H9 (cell line): ENCODE measurements around the gene RIMS1. TPM values are rescaled to one million over a fixed set of nuclear protein-coding genes. Genes with fewer than 3 reads are reported as not detected.

Experiments
- DNase-seq: peaks from one replicate; pipeline ENCODE4 v3.0.0-alpha.2; 2017
- H2AFZ ChIP-seq: one replicate; pipeline ENCODE4 v1.6.1; 2013; ENCODE audit warnings: mild to moderate bottlenecking, low read length, control low read depth, moderate library complexity
- H2AK5ac ChIP-seq: 2 replicates; pipeline ENCODE4 v1.6.1; 2013; ENCODE audit warnings: low read length, control low read depth, mixed read lengths; ENCODE audit not compliant: insufficient read length
- H2BK120ac ChIP-seq: one replicate; pipeline ENCODE4 v1.6.1; 2013; ENCODE audit warnings: low read depth, mild to moderate bottlenecking, low read length, control low read depth, inconsistent platforms; ENCODE audit not compliant: poor library complexity, severe bottlenecking
- H2BK12ac ChIP-seq: 2 replicates; pipeline ENCODE4 v1.6.1; 2013; ENCODE audit warnings: low read length, control low read depth, mixed read lengths, low read depth; ENCODE audit not compliant: insufficient read length
- H2BK15ac ChIP-seq: 2 replicates; pipeline ENCODE4 v1.6.1; 2013; ENCODE audit warnings: low read depth, low read length, control low read depth
- H2BK20ac ChIP-seq: one replicate; pipeline ENCODE4 v1.6.1; 2013; ENCODE audit warnings: low read depth, mild to moderate bottlenecking, low read length, control low read depth, inconsistent platforms; ENCODE audit not compliant: poor library complexity, severe bottlenecking
- H2BK5ac ChIP-seq: 2 replicates; pipeline ENCODE4 v1.6.1; 2013; ENCODE audit warnings: low read length, control low read depth, mixed read lengths; ENCODE audit not compliant: insufficient read length
- H3K14ac ChIP-seq: 2 replicates; pipeline ENCODE4 v1.6.1; 2013; ENCODE audit warnings: low read length, control low read depth; ENCODE audit not compliant: insufficient read depth
- H3K18ac ChIP-seq: 2 replicates; pipeline ENCODE4 v1.6.1; 2013; ENCODE audit warnings: low read depth, mild to moderate bottlenecking, mixed read lengths, low read length, control low read depth; ENCODE audit not compliant: insufficient read length
- H3K23ac ChIP-seq: 2 replicates; pipeline ENCODE4 v1.6.1; 2013; ENCODE audit warnings: low read length, control low read depth, mixed read lengths, low read depth; ENCODE audit not compliant: insufficient read length
- H3K23me2 ChIP-seq: 2 replicates; pipeline ENCODE4 v1.6.1; 2013; ENCODE audit warnings: low read depth, mild to moderate bottlenecking, mixed read lengths, low read length, control low read depth; ENCODE audit not compliant: insufficient read length, poor library complexity, severe bottlenecking
- H3K27ac ChIP-seq: 2 replicates; pipeline ENCODE4 v1.5.1; 2013; ENCODE audit warnings: low read length, control low read depth, mixed read lengths, low read depth; ENCODE audit not compliant: insufficient read length
- H3K27me3 ChIP-seq: 2 replicates; pipeline ENCODE4 v1.6.1; 2013; ENCODE audit warnings: low read length, control low read depth, inconsistent platforms; ENCODE audit not compliant: insufficient read depth
- H3K4ac ChIP-seq: 2 replicates; pipeline ENCODE4 v1.6.1; 2013; ENCODE audit warnings: low read depth, mild to moderate bottlenecking, control low read depth, inconsistent platforms, low read length, moderate library complexity
- H3K4me1 ChIP-seq: 2 replicates; pipeline ENCODE4 v1.6.1; 2013; ENCODE audit warnings: low read length, control low read depth, inconsistent platforms; ENCODE audit not compliant: insufficient read depth
- H3K4me2 ChIP-seq: 2 replicates; pipeline ENCODE4 v1.6.1; 2013; ENCODE audit warnings: low read length, control low read depth, mixed read lengths; ENCODE audit not compliant: insufficient read length, insufficient read depth
- H3K56ac ChIP-seq: 2 replicates; pipeline ENCODE4 v1.6.1; 2013; ENCODE audit warnings: low read depth, mild to moderate bottlenecking, mixed read lengths, low read length, control low read depth; ENCODE audit not compliant: insufficient read length
- H3K79me1 ChIP-seq: 2 replicates; pipeline ENCODE4 v1.6.1; 2013; ENCODE audit warnings: low read depth, mild to moderate bottlenecking, moderate library complexity, low read length, control low read depth, inconsistent platforms; ENCODE audit not compliant: insufficient read depth, poor library complexity, severe bottlenecking
- H3K79me2 ChIP-seq: 2 replicates; pipeline ENCODE4 v1.6.1; 2013; ENCODE audit warnings: low read length, control low read depth, inconsistent platforms; ENCODE audit not compliant: insufficient read depth
- H3K9ac ChIP-seq: 2 replicates; pipeline ENCODE4 v1.6.1; 2013; ENCODE audit warnings: low read length, control low read depth, mixed read lengths; ENCODE audit not compliant: insufficient read length; ENCODE audit errors: extremely low read depth
- H3K9me3 ChIP-seq: one replicate; pipeline ENCODE4 v1.6.1; 2013; ENCODE audit warnings: low read depth, low read length, inconsistent platforms; ENCODE audit not compliant: control insufficient read depth
- H3T11ph ChIP-seq: one replicate; pipeline ENCODE4 v1.6.1; 2013; ENCODE audit warnings: mild to moderate bottlenecking, low read length, control low read depth, inconsistent platforms
- H4K20me1 ChIP-seq: one replicate; pipeline ENCODE4 v1.6.1; 2013; ENCODE audit not compliant: control insufficient read depth, insufficient read length, insufficient read depth
- H4K5ac ChIP-seq: 2 replicates; pipeline ENCODE4 v1.6.1; 2013; ENCODE audit warnings: low read depth, mild to moderate bottlenecking, mixed read lengths, low read length, control low read depth; ENCODE audit not compliant: insufficient read length
- H4K8ac ChIP-seq: replicated peaks from 2 replicates; pipeline ENCODE4 v1.6.1; 2013; ENCODE audit warnings: low read length, control low read depth, mixed read lengths, low read depth; ENCODE audit not compliant: insufficient read length
- H4K91ac ChIP-seq: 2 replicates; pipeline ENCODE4 v1.6.1; 2013; ENCODE audit warnings: low read depth, mild to moderate bottlenecking, moderate library complexity, mixed read lengths, low read length, control low read depth; ENCODE audit not compliant: insufficient read length
- H3K27ac Mint-ChIP-seq, 3 experiments: 2 replicates in 2 of 3; 3 replicates in 1 of 3; pipeline ENCODE4 v1.8.0; 2020 to 2021; ENCODE audit warnings: mixed read lengths in 3 of 3, mild to moderate bottlenecking in 1 of 3, moderate library complexity in 1 of 3
- H3K27me3 Mint-ChIP-seq: 2 replicates; pipeline ENCODE4 v1.8.0; 2021; ENCODE audit warnings: low read depth, mild to moderate bottlenecking, moderate library complexity, mixed read lengths
- H3K36me3 Mint-ChIP-seq, 3 experiments: 2 replicates in 2 of 3; 3 replicates in 1 of 3; pipeline ENCODE4 v1.8.0; 2020 to 2021; ENCODE audit warnings: low read depth in 3 of 3, mixed read lengths in 3 of 3; ENCODE audit not compliant: insufficient read depth in 1 of 3
- H3K4me1 Mint-ChIP-seq, 2 experiments: 2 replicates each; pipeline ENCODE4 v1.8.0; 2020; ENCODE audit warnings: mixed read lengths in 2 of 2
- H3K4me3 Mint-ChIP-seq, 2 experiments: 2 replicates in 1 of 2; 3 replicates in 1 of 2; pipeline ENCODE4 v1.8.0; 2020 to 2021; ENCODE audit warnings: mild to moderate bottlenecking in 2 of 2, mixed read lengths in 2 of 2, moderate library complexity in 1 of 2
- H3K9me3 Mint-ChIP-seq, 2 experiments: 2 replicates in 1 of 2; 3 replicates in 1 of 2; pipeline ENCODE4 v1.8.0; 2020; ENCODE audit warnings: mild to moderate bottlenecking in 2 of 2, mixed read lengths in 2 of 2, moderate library complexity in 1 of 2
- WGBS: extraction: QIAGEN DNeasy Blood & Tissue Kit; methylation state at CpG from one replicate; pipeline ENCODE4 v1.1.7; 2013; ENCODE audit warnings: missing lambda C conversion rate, low lambda C conversion rate, mixed read lengths; ENCODE audit not compliant: insufficient read length; ENCODE audit errors: extremely low coverage; 5-methylcytosine and 5-hydroxymethylcytosine counted together
- total RNA-seq: library from RNA; stranded (reverse); gene quantifications from 2 replicates; pipeline ENCODE4 v1.2.1, GENCODE V29; 2021
- TF ChIP-seq, protein P1 (sequence below): fragments of 200-600 bp; sonication (generic); conservative IDR thresholded peaks from 3 replicates; pipeline ENCODE4 v1.8.0; 2021; ENCODE audit warnings: antibody characterized with exemption, mild to moderate bottlenecking

The RIMS1 gene
- total RNA-seq, 1 experiment from 2014 or later, result 0.83 TPM

GRCh38 chr6:71887006-71887743, 825 bp downstream of the RIMS1 start:
- Mint-ChIP-seq H3K9me3 (no peaks in the 10 kb centered on the region; a peak in 1 of 5 replicates), H3K4me1 (peaks cover 6 to 20% of the 10 kb centered on the region in 2 experiments), H3K27me3 (peaks cover 28% of the 10 kb centered on the region), H3K27ac (peak overlapping the region in 1 of 3 experiments; percentile 91; a peak in 1 of 7 replicates), H3K4me3 (peak overlapping the region; percentile 85 to 95), H3K36me3 (no peaks in the 10 kb centered on the region)
- H2AFZ ChIP-seq, result no peak overlapping the region
- H4K91ac ChIP-seq, result no peak overlapping the region
- H3K18ac ChIP-seq, result no peak overlapping the region
- no peak overlapping the region for H3K4ac ChIP-seq
- no peak overlapping the region for H3K27ac ChIP-seq
- no peaks in the 10 kb centered on the region for H3K9me3 ChIP-seq
- peaks cover 4% of the 10 kb centered on the region; the same call in 1 of the 2 replicates for H3K4me1 ChIP-seq
- no peak overlapping the region for H3K56ac ChIP-seq
- H3K4me2 ChIP-seq, result peak overlapping the region; percentile 86
- H3K79me1 ChIP-seq, result no peaks in the 10 kb centered on the region
- H3K14ac ChIP-seq, result peak overlapping the region; percentile 6; the same call in 1 of the 2 replicates
- H2BK15ac ChIP-seq, result no peak overlapping the region
- no peak overlapping the region for H2BK20ac ChIP-seq
- no peaks in the 10 kb centered on the region for H3K27me3 ChIP-seq
- no peak overlapping the region for H2AK5ac ChIP-seq
- H3K9ac ChIP-seq, result peak overlapping the region; percentile 56
- peak; percentile 44 for DNase-seq
- peaks cover 6% of the 10 kb centered on the region for H3K23me2 ChIP-seq
- no peak overlapping the region for H2BK5ac ChIP-seq
- no peak overlapping the region for H4K5ac ChIP-seq
- H4K20me1 ChIP-seq, result no peaks in the 10 kb centered on the region
- TF ChIP-seq, protein P1, sequence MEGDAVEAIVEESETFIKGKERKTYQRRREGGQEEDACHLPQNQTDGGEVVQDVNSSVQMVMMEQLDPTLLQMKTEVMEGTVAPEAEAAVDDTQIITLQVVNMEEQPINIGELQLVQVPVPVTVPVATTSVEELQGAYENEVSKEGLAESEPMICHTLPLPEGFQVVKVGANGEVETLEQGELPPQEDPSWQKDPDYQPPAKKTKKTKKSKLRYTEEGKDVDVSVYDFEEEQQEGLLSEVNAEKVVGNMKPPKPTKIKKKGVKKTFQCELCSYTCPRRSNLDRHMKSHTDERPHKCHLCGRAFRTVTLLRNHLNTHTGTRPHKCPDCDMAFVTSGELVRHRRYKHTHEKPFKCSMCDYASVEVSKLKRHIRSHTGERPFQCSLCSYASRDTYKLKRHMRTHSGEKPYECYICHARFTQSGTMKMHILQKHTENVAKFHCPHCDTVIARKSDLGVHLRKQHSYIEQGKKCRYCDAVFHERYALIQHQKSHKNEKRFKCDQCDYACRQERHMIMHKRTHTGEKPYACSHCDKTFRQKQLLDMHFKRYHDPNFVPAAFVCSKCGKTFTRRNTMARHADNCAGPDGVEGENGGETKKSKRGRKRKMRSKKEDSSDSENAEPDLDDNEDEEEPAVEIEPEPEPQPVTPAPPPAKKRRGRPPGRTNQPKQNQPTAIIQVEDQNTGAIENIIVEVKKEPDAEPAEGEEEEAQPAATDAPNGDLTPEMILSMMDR, result peak; percentile 9; the same call in 1 of the 3 replicates
- H4K8ac ChIP-seq, result no peak overlapping the region
- no peaks in the 10 kb centered on the region for H3K79me2 ChIP-seq
- no peak overlapping the region for H3T11ph ChIP-seq
- no peak overlapping the region for H2BK12ac ChIP-seq
- H2BK120ac ChIP-seq, result no peak overlapping the region
- no peak overlapping the region for H3K23ac ChIP-seq
- WGBS, result no CpG with 5 or more reads among the region's 29 CpGs
